ENCODE data around the gene NEU4. TPM values are rescaled to one million over a fixed set of nuclear protein-coding genes. Genes with fewer than 3 reads are reported as not detected.

Gene NEU4
- polyA plus RNA-seq, 1 donor from 2014 or later, result not detected

GRCh38 chr2:241811201-241811951 is 2.4 kb downstream of the NEU4 start:
- no peak overlapping the region for H2AFZ ChIP-seq (ENCODE audit: low read depth, low read length)
- no peak overlapping the region for H3K27ac ChIP-seq (ENCODE audit: low read length)
- H3K27me3 ChIP-seq (ENCODE audit: insufficient read depth, low read depth, low read length), result no peaks in the 10 kb centered on the region
- H3K79me2 ChIP-seq (replicated peaks; ENCODE audit: insufficient read depth, low read length), result no peaks in the 10 kb centered on the region
- no peak overlapping the region for H3K4me3 ChIP-seq (ENCODE audit: low read length)
- no peaks in the 10 kb centered on the region for H3F3A ChIP-seq (ENCODE audit: insufficient read depth, low read length, poor library complexity, severe bottlenecking)
- H4K20me1 ChIP-seq (ENCODE audit: insufficient read depth), result no peaks in the 10 kb centered on the region
- H3K4me2 ChIP-seq (ENCODE audit: low read length), result no peak overlapping the region
- no peak overlapping the region for H3K9ac ChIP-seq (ENCODE audit: low read length)
- no peaks in the 10 kb centered on the region for H3K9me2 ChIP-seq (ENCODE audit: insufficient read depth, low read length)
- no peaks in the 10 kb centered on the region for H3K9me3 ChIP-seq (ENCODE audit: low read length)
- TF ChIP-seq SMC3 (conservative IDR thresholded peaks at IDR 0.05; ENCODE audit: poor library complexity), result no peak
- H3K36me3 ChIP-seq (ENCODE audit: insufficient read depth, low read length), result no peaks in the 10 kb centered on the region

- Histone ChIP-seq H3K27ac (ENCODE audit: low read length) (no peak overlapping the region), H3K36me3 (ENCODE audit: insufficient read depth, low read length) (no peaks in the 10 kb centered on the region), H3K9me2 (ENCODE audit: insufficient read depth, low read length) (no peaks in the 10 kb centered on the region), H3K4me3 (ENCODE audit: low read length) (no peak overlapping the region), H2AFZ (ENCODE audit: low read depth, low read length) (no peak overlapping the region), H3K9ac (ENCODE audit: low read length) (no peak overlapping the region), H3K27me3 (ENCODE audit: insufficient read depth, low read depth, low read length) (no peaks in the 10 kb centered on the region), H3K4me2 (ENCODE audit: low read length) (no peak overlapping the region), H4K20me1 (ENCODE audit: insufficient read depth) (no peaks in the 10 kb centered on the region), H3K9me3 (ENCODE audit: low read length) (no peaks in the 10 kb centered on the region), H3F3A (ENCODE audit: insufficient read depth, low read length, poor library complexity, severe bottlenecking) (no peaks in the 10 kb centered on the region), H3K79me2 (replicated peaks; ENCODE audit: insufficient read depth, low read length) (no peaks in the 10 kb centered on the region)
- no peak for TF ChIP-seq CTCF (IDR thresholded peaks at IDR 0.05; ENCODE audit: poor library complexity, severe bottlenecking)
- no peak for TF ChIP-seq MXI1 (conservative IDR thresholded peaks at IDR 0.05; ENCODE audit: poor library complexity, severe bottlenecking)
- TF ChIP-seq TAF1 (IDR thresholded peaks at IDR 0.05; ENCODE audit: low read depth), result no peak
- TF ChIP-seq SMC3 (conservative IDR thresholded peaks at IDR 0.05; ENCODE audit: poor library complexity), result no peak
- TF ChIP-seq REST (IDR thresholded peaks at IDR 0.05; ENCODE audit: borderline replicate concordance), result no peak
- no peak for TF ChIP-seq POLR2AphosphoS5 (IDR thresholded peaks at IDR 0.05)
- TF ChIP-seq EZH2 (IDR thresholded peaks at IDR 0.05; ENCODE audit: borderline replicate concordance, insufficient read depth, low read length, poor library complexity, severe bottlenecking), result no peak
- TF ChIP-seq EP300 (conservative IDR thresholded peaks at IDR 0.05; ENCODE audit: poor library complexity, severe bottlenecking), result no peak
- TF ChIP-seq RAD21 (conservative IDR thresholded peaks at IDR 0.05), result no peak
Measured at GRCh38 chr2:241811952-241812729, 3.1 kb downstream of the NEU4 start.

Data from neural cell (in vitro differentiated cells).